HG02763 (cell line): ENCODE results near the gene RFX5.
"Not testable (repeated sequence)": the region's sequence is repeated elsewhere in the genome, so short reads cannot be mapped to it uniquely, and the experiment has no call there.

Source experiments
- ATAC-seq: cut with Tn5 transposase; IDR thresholded peaks from one replicate; pipeline ENCODE4 v1.9.1; 2021; ENCODE audit warnings: mild to moderate bottlenecking, moderate library complexity; ENCODE audit not compliant: unreplicated experiment

The RFX5 gene

GRCh38 chr1:151362308-151363155 lies 15.5 kb upstream of the RFX5 start:
- no peak for ATAC-seq

GRCh38 chr1:151361883-151362282 lies 14.8 kb upstream of the RFX5 start:
- no peak for ATAC-seq

GRCh38 chr1:151356696-151357095 lies 9.6 kb upstream of the RFX5 start:
- ATAC-seq: no peak

GRCh38 chr1:151352021-151352718 lies 5.1 kb upstream of the RFX5 start:
- no peak for ATAC-seq

GRCh38 chr1:151350323-151350722 lies 3.3 kb upstream of the RFX5 start:
- ATAC-seq: not testable (repeated sequence)

- ATAC-seq: no peak
Measured at GRCh38 chr1:151347523-151348246, 633 bp upstream of the RFX5 start.

DNA sequence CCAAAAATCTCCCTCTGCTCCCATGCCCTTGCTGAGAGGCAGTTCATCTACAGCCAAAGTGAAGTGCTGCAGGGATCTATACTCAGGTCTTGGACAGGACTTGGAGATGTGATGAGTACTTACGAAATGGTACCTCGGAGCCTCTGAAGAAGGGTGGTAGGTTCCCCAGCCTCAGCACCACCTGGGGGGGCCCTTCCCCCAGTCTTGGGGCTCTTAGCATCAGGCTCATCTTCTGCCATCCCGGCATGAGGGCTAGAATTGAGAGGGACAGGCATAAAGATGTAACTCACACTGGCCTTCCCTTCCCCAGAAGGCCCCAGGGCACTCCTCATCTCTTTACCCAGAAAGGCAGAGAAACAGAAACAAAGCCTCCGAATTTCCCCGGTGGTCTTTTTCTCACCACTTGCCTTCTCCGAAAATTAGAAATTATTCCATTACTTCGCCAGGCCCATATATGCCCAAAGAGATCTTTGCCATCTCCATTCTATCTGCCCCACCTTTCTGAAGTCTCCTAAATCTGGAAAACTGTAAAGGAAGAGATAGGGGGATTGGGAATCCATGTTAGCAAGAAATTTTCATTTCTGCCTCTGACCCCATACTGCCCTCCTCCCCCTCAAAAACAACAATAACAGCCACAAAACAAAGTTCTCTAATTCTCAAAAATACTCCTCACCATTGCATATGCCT lies 827 bp downstream of the RFX5 start:
- ATAC-seq: no peak

- no peak for ATAC-seq
Measured at GRCh38 chr1:151344291-151344690, 2.8 kb downstream of the RFX5 start.

- ATAC-seq: no peak
Measured at GRCh38 chr1:151343587-151343986, 3.5 kb downstream of the RFX5 start.

- no peak for ATAC-seq
Measured at GRCh38 chr1:151342569-151342968, 4.5 kb downstream of the RFX5 start.

DNA sequence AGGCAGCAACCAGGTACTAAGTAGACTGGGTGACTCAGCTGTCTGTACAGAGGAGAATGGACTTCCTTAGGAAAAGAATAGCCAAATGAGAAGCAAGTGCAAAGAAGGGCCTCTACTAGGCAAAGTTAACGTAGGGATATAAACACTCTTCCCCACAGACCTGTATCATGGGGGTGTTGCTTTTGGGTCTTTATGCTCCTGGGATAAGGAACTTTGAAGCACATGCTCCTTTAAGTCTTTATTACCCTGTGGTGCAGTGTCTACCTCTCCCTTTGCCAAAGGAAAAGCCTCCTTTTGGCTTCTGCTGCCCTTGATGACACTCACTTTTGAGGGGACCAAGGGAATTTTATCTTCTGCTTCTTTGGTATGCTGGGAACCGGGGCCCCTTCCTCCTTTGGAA lies 5.0 kb downstream of the RFX5 start:
- ATAC-seq: no peak

GRCh38 chr1:151340870-151341754 lies 5.9 kb downstream of the RFX5 start:
- no peak for ATAC-seq

GRCh38 chr1:151336556-151336955 lies 10.5 kb downstream of the RFX5 start:
- no peak for ATAC-seq

DNA sequence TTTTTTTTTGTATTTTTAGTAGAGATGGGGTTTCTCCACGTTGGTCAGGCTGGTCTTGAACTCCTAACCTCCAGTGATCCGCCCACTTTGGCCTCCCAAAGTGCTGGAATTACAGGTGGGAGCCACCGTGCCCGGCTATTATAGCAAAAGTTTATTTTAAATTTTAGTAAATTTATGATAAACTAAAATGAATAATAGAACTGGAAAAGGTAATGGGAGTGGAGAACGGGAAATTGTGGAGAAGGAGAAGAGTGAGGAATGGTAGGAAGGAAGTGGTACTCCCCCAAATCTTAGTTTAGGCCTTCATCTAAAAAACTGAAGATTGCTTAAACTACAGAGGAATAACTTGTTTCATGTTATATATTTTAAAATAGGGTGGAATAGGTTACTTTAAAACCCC lies 12.2 kb downstream of the RFX5 start:
- no peak for ATAC-seq

GRCh38 chr1:151327903-151328674 lies 19.0 kb downstream of the RFX5 start:
- peak; percentile 18 for ATAC-seq

DNA sequence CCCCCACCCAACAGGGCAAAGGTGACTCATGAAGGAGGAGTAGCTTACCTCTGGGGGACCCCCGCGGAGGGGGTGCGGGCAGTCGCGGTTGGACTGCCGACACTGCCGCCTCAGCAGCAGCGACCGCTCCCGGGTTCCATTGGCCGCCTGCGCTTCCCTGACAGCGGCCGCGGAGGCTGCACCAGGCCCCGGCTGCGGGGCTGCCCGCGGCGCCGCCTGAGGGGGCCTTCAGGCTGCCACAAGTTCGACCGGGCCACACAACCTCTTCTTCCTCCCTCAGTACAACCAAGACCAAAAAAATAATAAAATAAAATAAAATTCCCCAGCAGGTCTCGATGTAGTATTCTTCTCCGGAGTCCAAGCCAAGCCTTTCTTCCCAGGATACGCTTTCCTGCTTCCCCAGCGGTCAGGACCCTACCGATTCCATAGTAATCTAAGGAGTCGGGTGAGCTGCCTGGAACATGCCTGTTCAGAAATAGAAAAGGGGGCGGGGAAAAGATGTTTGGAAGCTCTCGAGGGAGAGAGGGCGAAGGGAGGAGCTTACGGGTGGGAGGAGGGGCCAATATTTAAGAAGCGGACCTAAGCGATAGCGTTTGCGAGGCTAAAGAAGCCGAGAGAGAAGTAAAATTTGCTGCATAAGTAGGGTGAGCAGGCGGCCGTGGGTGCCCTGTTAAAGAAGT lies 19.7 kb downstream of the RFX5 start, which contains the start of gene PI4KB:
Gene PI4KB (minus strand): TSS at position 194 of the 680 bp plus-strand sequence. CDS start 10,935 bp downstream, outside the sequence.
- ATAC-seq: peak; percentile 66

DNA sequence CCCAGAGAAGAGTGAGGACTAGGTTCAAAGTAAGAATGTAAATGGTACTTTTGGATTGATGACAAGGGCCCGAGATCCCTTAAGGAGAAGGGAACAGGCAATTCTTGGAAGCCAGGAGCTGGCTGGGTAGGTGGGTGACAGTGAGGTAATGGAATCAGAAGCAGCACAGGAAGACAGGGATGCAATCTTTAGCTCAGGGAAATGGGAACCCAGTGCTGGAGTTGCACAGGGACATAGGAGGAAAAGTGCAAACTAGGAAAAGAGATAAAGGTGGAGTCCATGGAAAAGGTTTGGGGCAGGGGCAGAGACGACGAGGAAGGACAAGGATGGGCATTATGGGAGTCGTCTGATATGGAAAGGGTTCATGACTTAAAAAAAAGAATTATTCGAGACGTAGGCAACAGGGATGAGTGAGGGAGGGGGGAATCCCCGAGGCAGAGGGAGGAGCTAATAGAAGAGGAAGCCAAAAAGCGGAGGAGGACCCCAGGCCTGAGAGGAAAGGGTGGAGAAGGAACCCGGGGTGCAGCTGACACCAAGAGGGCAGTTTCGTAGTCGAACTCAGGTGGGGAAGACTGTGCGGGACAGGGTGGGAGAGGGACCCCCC lies 20.3 kb downstream of the RFX5 start:
- peak; percentile 59 for ATAC-seq
